Heart right ventricle (tissue), 16 donors: Measurements from ENCODE around the gene ORC4. TPM values are rescaled to one million over a fixed set of nuclear protein-coding genes. Genes with fewer than 3 reads are reported as not detected.

Source experiments
- ATAC-seq, 8 donors: fragments of 200-7000 bp; cut with Tn5 transposase; one replicate each; pipeline ENCODE4 v1.9.1; 2020; ENCODE audit warnings: mild to moderate bottlenecking in 8 of 8, moderate library complexity in 8 of 8, moderate number of reproducible peaks in 1 of 8
- DNase-seq, 2 donors: peaks; one replicate each; pipeline ENCODE4 v3.0.0-alpha.2; 2020
- H3K27ac ChIP-seq, 10 donors: fragments of 200-600 bp; sonication (generic) in 2 of 10; one replicate each; pipeline versions ENCODE4 v1.5.0 to v1.8.0; 2020 to 2022; ENCODE audit warnings: mild to moderate bottlenecking in 3 of 10
- H3K27me3 ChIP-seq, 7 donors: fragments of 200-600 bp; one replicate each; pipeline ENCODE4 v1.8.0; 2021 to 2022; ENCODE audit warnings: mild to moderate bottlenecking in 2 of 7
- H3K36me3 ChIP-seq, 9 donors: fragments of 200-600 bp; sonication (generic) in 1 of 9; one replicate each; pipeline versions ENCODE4 v1.5.0 to v1.8.0; 2020 to 2022; ENCODE audit warnings: mild to moderate bottlenecking in 2 of 9
- H3K4me1 ChIP-seq, 9 donors: fragments of 200-600 bp; sonication (generic) in 1 of 9; one replicate each; pipeline versions ENCODE4 v1.5.0 to v1.8.0; 2020 to 2022; ENCODE audit warnings: mild to moderate bottlenecking in 4 of 9
- H3K4me3 ChIP-seq, 10 donors: fragments of 200-600 bp; sonication (generic) in 2 of 10; one replicate each; pipeline versions ENCODE4 v1.5.0 to v1.8.0; 2020 to 2022; ENCODE audit warnings: mild to moderate bottlenecking in 7 of 10, moderate library complexity in 2 of 10
- H3K9me3 ChIP-seq, 11 donors: fragments of 200-600 bp in 10 of 11; sonication (generic) in 2 of 11; one replicate each; pipeline versions ENCODE4 v1.5.0 to v1.8.0; 2013 to 2022; ENCODE audit warnings: mild to moderate bottlenecking in 2 of 11, control low read depth in 1 of 11, moderate library complexity in 1 of 11
- WGBS, 2 donors: extraction: QIAGEN DNeasy Blood & Tissue Kit; methylation state at CpG; one replicate each; pipeline ENCODE4 v1.1.7; 2013; ENCODE audit warnings: inconsistent platforms in 1 of 2; 5-methylcytosine and 5-hydroxymethylcytosine counted together
- intact Hi-C, 10 donors: fragments of 100-400 bp; cut with DNase I; formaldehyde crosslinking; loops; one replicate each; pipeline versions ENCODE4 v1.11.1 to v1.14.2; 2022
- polyA plus RNA-seq, 2 donors: library from polyadenylated mRNA; stranded (reverse); fragments of 200-250 nt; gene quantifications; one replicate each; pipeline ENCODE4 v1.2.3, GENCODE V29; 2013
- total RNA-seq, 10 donors: library from RNA; stranded (reverse); fragmentation: NEBNext Ultra II Directional in 3 of 10; extraction: Animal tissue kit (Norgen Biotek cat#: 25700) in 3 of 10; gene quantifications; one replicate each; pipeline versions ENCODE4 v1.2.1 to v1.2.4, GENCODE V29; 2021 to 2023
- TF ChIP-seq, protein P1 (sequence below), 9 donors: fragments of 200-600 bp; sonication (generic) in 2 of 9; IDR thresholded peaks; one replicate each; pipeline versions ENCODE4 v1.5.0 to v1.8.0; 2021 to 2022; ENCODE audit warnings: antibody characterized with exemption in 9 of 9, mild to moderate bottlenecking in 5 of 9, moderate library complexity in 1 of 9
- donor health status: Arrhythmogenic right ventricular cardiomyopathy.
- donor health status: ischemic (EF 13 %, LVEDD 7.1; RV severe dilation, severe dysfunction).
- donor health status: healthy with polysubstance abuse.
- donor health status: DM: no; HTN: yes; CAD: no.
- donor health status: DM: no; HTN: no; CAD: no.
- donor health status: ischemic (EF 25% LVEDD 6.9; RV normal size, moderate dysfunction).
- donor health status: ischemic (EF 25% LVEDD 5.7; RV mildly dilated, moderate dysfunction).
- donor health status: healthy.
- donor health status: DM: yes; HTN: yes; CAD: no.
- donor health status: Ischemic cardiomyopathy.
- donor health status: ischemic (EF 35%, LVEDD 5.7; RV mildly dilated, moderate dysfunction).
- donor health status: nonischemic (EF 11% LVEDD 7.7; RV severe dilation, severe dysfunction).
- donor health status: DM: yes; HTN: yes; CAD: no.
- donor health status: PGD.
- donor health status: ischemic (EF 29% LVEDD 5.4; RV normal size, mild dysfunction).
- donor health status: nonischemic (EF 23%, LVEDD 6.1; RV moderate dilation, normal function).

The ORC4 gene
- total and polyA plus RNA-seq, 12 donors: 8.4 to 51.7 (median 38.8) TPM

DNA sequence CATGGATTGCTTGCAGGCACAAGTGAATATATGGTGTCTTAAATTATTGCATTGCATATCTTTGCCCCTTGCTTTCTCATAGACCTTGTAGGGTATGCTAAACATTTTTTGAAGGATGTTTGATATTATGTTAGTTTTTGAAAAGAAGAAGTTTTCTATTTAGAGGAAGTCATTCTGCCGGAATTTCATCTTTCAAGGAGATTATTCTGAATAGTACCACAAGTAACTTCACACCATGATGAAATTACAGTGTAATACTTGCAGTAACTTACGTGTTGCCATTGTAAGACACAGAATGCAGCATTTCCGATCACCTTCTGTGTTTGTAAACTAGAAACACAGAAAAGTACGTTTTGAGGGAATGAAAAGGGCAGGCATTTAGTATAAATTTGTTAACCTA, 103.8 kb downstream of the ORC4 start:
- peaks cover 0 to 69% (median 2%) of the 10 kb centered on the region in 9 donors for H3K36me3 ChIP-seq
- H3K27ac ChIP-seq: no peak overlapping the region
- ATAC-seq: no peak
- H3K9me3 ChIP-seq: no peaks in the 10 kb centered on the region
- intact Hi-C loops: loop anchor here in 4 of 10 donors (10.0 kb wide), 2 partner anchors 872 to 1182 kb away; no protein-coding TSS in a partner anchor
- TF ChIP-seq, protein P1, sequence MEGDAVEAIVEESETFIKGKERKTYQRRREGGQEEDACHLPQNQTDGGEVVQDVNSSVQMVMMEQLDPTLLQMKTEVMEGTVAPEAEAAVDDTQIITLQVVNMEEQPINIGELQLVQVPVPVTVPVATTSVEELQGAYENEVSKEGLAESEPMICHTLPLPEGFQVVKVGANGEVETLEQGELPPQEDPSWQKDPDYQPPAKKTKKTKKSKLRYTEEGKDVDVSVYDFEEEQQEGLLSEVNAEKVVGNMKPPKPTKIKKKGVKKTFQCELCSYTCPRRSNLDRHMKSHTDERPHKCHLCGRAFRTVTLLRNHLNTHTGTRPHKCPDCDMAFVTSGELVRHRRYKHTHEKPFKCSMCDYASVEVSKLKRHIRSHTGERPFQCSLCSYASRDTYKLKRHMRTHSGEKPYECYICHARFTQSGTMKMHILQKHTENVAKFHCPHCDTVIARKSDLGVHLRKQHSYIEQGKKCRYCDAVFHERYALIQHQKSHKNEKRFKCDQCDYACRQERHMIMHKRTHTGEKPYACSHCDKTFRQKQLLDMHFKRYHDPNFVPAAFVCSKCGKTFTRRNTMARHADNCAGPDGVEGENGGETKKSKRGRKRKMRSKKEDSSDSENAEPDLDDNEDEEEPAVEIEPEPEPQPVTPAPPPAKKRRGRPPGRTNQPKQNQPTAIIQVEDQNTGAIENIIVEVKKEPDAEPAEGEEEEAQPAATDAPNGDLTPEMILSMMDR (IDR thresholded peaks at IDR 0.05): no peak
- no peak for DNase-seq
- peaks cover 0 to 14% (median 10%) of the 10 kb centered on the region in 9 donors for H3K4me1 ChIP-seq
- H3K27me3 ChIP-seq: no peaks in the 10 kb centered on the region
- WGBS, 2 donors: 86 to 88% methylated on average over 4 of the region's 4 CpGs
- no peak overlapping the region for H3K4me3 ChIP-seq

DNA sequence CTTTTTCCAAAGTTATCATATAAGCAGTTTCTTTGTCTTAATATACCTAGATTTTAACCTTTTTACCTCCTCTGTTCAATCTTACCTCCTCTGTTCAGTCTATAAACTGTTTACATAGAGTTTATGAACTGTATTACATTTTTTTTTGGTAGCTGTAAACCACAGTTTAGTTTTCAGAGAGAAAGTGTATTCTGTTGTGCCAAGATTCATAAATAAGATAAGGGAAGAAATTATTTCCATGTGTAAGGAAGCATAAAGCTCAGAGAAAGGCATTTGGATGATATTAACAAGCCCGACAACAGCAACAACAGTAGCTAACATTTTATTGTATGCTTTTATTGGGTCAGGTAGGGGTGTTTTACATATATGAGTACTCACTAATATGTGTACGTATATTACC, 104.5 kb downstream of the ORC4 start:
- Histone ChIP-seq H3K36me3 (peaks cover 0 to 63% (median 0%) of the 10 kb centered on the region in 9 donors), H3K4me3 (no peak overlapping the region), H3K27me3 (no peaks in the 10 kb centered on the region), H3K9me3 (no peaks in the 10 kb centered on the region), H3K4me1 (peaks cover 0 to 19% (median 10%) of the 10 kb centered on the region in 9 donors), H3K27ac (no peak overlapping the region)
- TF ChIP-seq, protein P1 (IDR thresholded peaks at IDR 0.05): no peak
- no peak for DNase-seq
- intact Hi-C loops: loop anchor here in 4 of 10 donors (10.0 kb wide), 2 partner anchors 871 to 1181 kb away; no protein-coding TSS in a partner anchor
- ATAC-seq: no peak
- 91 to 100% methylated on average over 2 of the region's 2 CpGs for WGBS, 2 donors

DNA sequence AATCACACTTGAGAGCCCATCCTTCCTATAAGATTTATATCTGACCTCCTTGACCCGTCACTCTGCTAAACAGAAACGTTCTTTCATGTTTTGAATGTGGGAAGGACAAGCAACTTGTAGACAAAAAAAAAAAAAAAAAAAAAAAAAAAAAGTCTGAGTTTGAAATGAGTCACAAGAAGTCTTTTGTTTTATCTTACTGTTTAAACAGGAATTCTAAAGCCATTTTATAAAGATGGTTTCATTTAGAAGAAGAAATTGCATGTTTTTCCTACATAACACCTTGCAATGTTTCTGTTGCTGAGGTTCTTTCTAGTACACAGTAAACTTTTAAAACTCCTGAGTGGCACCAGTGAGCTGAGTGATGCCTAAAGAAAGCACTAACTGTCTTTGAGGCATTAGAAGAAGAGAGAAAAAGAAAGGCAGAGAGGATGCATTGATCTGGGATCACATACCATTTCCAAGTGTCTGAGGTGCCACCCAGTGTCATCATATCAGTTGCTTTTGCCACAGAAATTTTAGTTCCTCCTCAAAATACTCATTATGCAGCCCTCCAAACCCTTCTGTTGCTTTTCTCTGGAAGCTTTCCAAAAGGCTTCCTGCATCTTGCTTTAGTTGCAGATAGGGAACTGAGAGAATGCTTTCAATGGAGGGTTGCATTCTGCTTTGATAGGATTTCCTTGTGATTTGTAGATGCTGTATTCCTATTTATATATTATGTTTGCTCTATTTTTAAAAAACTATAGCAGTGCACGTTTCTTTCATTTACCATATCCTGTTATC, 106.6 kb downstream of the ORC4 start:
- 28 to 36% methylated on average over 3 of the region's 3 CpGs for WGBS, 2 donors
- Histone ChIP-seq H3K4me1 (peaks cover 0 to 27% (median 10%) of the 10 kb centered on the region in 9 donors), H3K4me3 (no peak overlapping the region), H3K27me3 (no peaks in the 10 kb centered on the region), H3K27ac (no peak overlapping the region), H3K36me3 (peaks cover 0 to 43% (median 0%) of the 10 kb centered on the region in 9 donors), H3K9me3 (no peaks in the 10 kb centered on the region)
- no peak for DNase-seq
- TF ChIP-seq, protein P1 (IDR thresholded peaks at IDR 0.05): no peak
- intact Hi-C loops: loop anchor here in 7 of 10 donors (5.0 to 10.0 kb wide), 6 partner anchors 72 to 1182 kb away; no protein-coding TSS in a partner anchor
- no peak for ATAC-seq

DNA sequence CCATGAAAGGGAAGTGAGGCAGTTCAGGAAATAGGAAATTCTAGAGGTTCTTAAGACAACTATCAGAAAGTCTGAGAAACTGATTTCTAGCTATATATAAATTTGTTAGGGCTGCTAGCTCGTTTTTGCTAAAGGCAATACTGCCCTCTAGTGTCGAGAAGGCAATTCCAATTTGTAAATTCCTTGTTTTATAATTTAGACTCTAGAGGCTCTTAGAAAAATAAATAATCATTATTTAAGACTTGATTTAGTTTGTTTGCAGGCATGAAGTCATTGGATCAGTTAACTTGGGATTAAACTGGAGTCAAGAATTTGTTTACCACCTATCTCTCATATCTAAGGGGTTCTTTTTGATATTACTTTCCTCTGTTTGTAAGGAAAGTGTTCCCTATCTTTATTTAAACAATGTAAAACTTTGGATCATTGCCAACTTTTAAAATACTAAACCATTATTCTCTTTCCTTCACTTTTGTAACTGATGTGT, 109.5 kb downstream of the ORC4 start:
- Histone ChIP-seq H3K36me3 (peaks cover 0 to 26% (median 0%) of the 10 kb centered on the region in 9 donors), H3K4me3 (no peak overlapping the region), H3K27me3 (no peaks in the 10 kb centered on the region), H3K4me1 (peaks cover 0 to 27% (median 10%) of the 10 kb centered on the region in 9 donors), H3K27ac (peak overlapping the region in 1 of 10 donors; percentile 23), H3K9me3 (no peaks in the 10 kb centered on the region)
- TF ChIP-seq, protein P1 (IDR thresholded peaks at IDR 0.05): peak; percentile 69 to 91 (median 82)
- ATAC-seq: peak in 4 of 8 donors; percentile 20 to 49 (median 39)
- peak in 1 of 2 donors; percentile 47 for DNase-seq
- intact Hi-C loops: loop anchor here in 9 of 10 donors (1.0 to 10.0 kb wide), 9 partner anchors 66 to 1179 kb away; partner anchors contain the start of gene ACVR2A (in 1 of the 9)
- WGBS, 2 donors: 1 to 2% methylated on average over 2 of the region's 2 CpGs
